Measurements from ENCODE around the gene PCDHGA2. TPM values are rescaled to one million over a fixed set of nuclear protein-coding genes. Genes with fewer than 3 reads are reported as not detected.

Gene PCDHGA2
- total and polyA plus RNA-seq, 12 donors, result 1.6 to 15.3 (median 10.3) TPM

DNA sequence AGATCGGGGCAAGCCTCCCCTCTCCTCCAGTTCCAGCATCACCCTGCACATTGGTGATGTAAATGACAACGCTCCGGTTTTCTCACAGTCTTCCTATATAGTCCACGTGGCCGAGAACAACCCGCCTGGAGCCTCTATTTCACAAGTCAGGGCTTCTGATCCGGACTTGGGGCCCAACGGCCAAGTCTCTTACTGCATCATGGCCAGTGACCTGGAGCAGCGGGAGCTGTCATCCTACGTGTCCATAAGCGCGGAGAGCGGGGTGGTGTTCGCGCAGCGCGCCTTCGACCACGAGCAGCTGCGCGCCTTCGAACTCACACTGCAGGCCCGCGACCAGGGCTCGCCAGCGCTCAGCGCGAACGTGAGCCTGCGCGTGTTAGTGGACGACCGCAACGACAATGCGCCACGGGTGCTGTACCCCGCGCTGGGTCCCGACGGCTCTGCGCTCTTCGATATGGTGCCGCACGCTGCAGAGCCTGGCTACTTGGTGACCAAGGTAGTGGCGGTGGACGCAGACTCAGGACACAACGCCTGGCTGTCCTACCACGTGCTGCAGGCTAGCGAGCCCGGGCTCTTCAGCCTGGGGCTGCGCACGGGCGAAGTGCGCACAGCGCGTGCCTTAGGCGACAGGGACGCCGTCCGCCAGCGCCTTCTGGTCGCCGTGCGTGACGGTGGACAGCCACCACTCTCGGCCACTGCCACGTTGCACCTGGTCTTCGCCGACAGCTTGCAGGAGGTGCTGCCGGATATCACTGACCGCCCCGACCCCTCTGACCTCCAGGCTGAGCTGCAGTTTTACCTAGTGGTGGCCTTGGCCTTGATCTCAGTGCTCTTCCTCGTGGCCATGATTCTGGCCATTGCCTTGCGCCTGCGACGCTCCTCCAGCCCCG is 50.8 kb downstream of the PCDHGA2 start:
- intact Hi-C loops (cut with DNase I), result loop anchor here in 1 of 10 donors (5.0 kb wide), 1 partner anchor 37 kb away; the partner anchor contains the start of gene PCDHGB1
- H3K9me3 ChIP-seq, result peaks cover 0 to 97% (median 65%) of the 10 kb centered on the region in 11 donors

DNA sequence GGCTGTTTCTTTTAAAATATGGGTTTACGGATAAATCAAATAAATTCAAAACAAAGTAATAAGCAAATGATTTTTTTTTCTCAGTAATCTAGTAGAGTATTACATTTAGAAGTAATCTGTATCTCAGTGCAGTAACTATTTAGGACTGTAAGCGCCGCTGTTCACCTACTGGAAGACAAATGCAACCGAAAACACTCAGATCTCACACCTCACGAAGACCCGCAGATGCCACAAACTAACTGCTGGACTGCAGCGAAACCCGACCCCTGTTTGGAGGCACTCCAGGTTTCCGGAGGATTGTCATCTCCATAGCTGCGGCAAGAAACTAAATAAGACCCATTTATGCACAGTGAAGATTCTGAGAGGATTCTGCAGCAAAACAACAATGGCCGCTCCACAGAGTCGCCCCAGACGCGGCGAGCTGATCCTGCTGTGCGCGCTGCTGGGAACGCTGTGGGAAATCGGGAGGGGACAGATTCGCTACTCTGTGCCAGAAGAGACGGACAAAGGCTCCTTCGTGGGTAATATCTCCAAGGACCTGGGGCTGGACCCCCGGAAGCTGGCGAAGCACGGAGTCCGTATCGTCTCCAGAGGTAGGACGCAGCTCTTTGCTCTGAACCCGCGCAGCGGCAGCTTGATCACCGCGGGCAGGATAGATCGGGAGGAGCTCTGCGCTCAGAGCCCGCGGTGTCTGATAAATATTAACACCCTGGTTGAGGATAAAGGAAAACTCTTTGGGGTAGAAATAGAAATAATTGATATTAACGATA is 54.1 kb downstream of the PCDHGA2 start, which contains the start of gene PCDHGA8:
Gene PCDHGA8, plus strand, starts transcription at position 205 of the 770 bp plus-strand sequence. Its CDS starts 181 bp downstream, at position 386.
- Histone ChIP-seq H3K27me3 (peaks cover 0 to 72% (median 0%) of the 10 kb centered on the region in 7 donors), H3K4me3 (no peak within 1 kb of the TSS), H3K4me1 (peaks cover 0 to 8% (median 0%) of the 10 kb centered on the region in 9 donors), H3K36me3 (peaks cover 0 to 28% (median 3%) of the 10 kb centered on the region in 9 donors), H3K27ac (no peak within 1 kb of the TSS), H3K9me3 (peaks cover 0 to 95% (median 58%) of the 10 kb centered on the region in 11 donors)
- no peak for ATAC-seq
- intact Hi-C loops (cut with DNase I), result loop anchor here in 1 of 10 donors (5.0 kb wide), 1 partner anchor 40 kb away; the partner anchor contains the start of gene PCDHGB1
- TF ChIP-seq, protein P1, sequence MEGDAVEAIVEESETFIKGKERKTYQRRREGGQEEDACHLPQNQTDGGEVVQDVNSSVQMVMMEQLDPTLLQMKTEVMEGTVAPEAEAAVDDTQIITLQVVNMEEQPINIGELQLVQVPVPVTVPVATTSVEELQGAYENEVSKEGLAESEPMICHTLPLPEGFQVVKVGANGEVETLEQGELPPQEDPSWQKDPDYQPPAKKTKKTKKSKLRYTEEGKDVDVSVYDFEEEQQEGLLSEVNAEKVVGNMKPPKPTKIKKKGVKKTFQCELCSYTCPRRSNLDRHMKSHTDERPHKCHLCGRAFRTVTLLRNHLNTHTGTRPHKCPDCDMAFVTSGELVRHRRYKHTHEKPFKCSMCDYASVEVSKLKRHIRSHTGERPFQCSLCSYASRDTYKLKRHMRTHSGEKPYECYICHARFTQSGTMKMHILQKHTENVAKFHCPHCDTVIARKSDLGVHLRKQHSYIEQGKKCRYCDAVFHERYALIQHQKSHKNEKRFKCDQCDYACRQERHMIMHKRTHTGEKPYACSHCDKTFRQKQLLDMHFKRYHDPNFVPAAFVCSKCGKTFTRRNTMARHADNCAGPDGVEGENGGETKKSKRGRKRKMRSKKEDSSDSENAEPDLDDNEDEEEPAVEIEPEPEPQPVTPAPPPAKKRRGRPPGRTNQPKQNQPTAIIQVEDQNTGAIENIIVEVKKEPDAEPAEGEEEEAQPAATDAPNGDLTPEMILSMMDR (IDR thresholded peaks at IDR 0.05), result peak in 4 of 9 donors; percentile 21 to 31 (median 27)
- DNase-seq, result no peak
- WGBS, 2 donors, result 37 to 40% methylated on average over 38 of the region's 38 CpGs

More for the DNA sequence above, 50.8 kb downstream of the PCDHGA2 start:
- Histone ChIP-seq H3K4me1 (peaks cover 0 to 14% (median 0%) of the 10 kb centered on the region in 9 donors), H3K27me3 (peaks cover 0 to 56% (median 0%) of the 10 kb centered on the region in 7 donors), H3K36me3 (peaks cover 0 to 28% (median 3%) of the 10 kb centered on the region in 9 donors), H3K27ac (no peak overlapping the region), H3K4me3 (no peak overlapping the region)
- DNase-seq (no peak), ATAC-seq (no peak)
- WGBS, 2 donors, result 40% methylated on average over 77 of the region's 77 CpGs
- TF ChIP-seq, protein P1 (IDR thresholded peaks at IDR 0.05), result no peak

Other genes starting within 250 kb of the PCDHGA2 start
Only the 30 nearest of the 38 such genes appear.
- gene PCDHB9, start 151.6 kb upstream of the PCDHGA2 start, total RNA-seq, result 1 to 10 TPM in 5 of 10 donors, under 1 TPM in 5; 0.34 to 3.4 (median 1.1) TPM
- gene PCDHB9, start 151.6 kb upstream of the PCDHGA2 start, polyA plus RNA-seq, result under 1 TPM; 0.25 to 0.59 TPM
- 1 to 10 TPM in 3 of 10 donors, under 1 TPM in 7; 0.28 to 1.3 (median 0.68) TPM for gene PCDHB10, start 146.4 kb upstream of the PCDHGA2 start, total RNA-seq
- under 1 TPM; 0.42 to 0.59 TPM for gene PCDHB10, start 146.4 kb upstream of the PCDHGA2 start, polyA plus RNA-seq
- gene PCDHB11, start 139.1 kb upstream of the PCDHGA2 start, total RNA-seq, result 1 to 10 TPM in 7 of 10 donors, under 1 TPM in 3; 0.64 to 2.8 (median 1.4) TPM
- under 1 TPM; 0.26 to 0.37 TPM for gene PCDHB11, start 139.1 kb upstream of the PCDHGA2 start, polyA plus RNA-seq
- gene PCDHB12, start 130.0 kb upstream of the PCDHGA2 start, total RNA-seq, result 1 to 10 TPM in 6 of 10 donors, under 1 TPM in 4; 0.79 to 1.7 (median 1.1) TPM
- gene PCDHB12, start 130.0 kb upstream of the PCDHGA2 start, polyA plus RNA-seq, result under 1 TPM; 0.51 to 0.58 TPM
- gene PCDHB13, start 124.8 kb upstream of the PCDHGA2 start, total RNA-seq, result 1 to 10 TPM; 2.7 to 5.4 (median 3.6) TPM
- gene PCDHB13, start 124.8 kb upstream of the PCDHGA2 start, polyA plus RNA-seq, result 1 to 10 TPM; 1.0 to 1.3 TPM
- gene PCDHB14, start 115.4 kb upstream of the PCDHGA2 start, total RNA-seq, result 1 to 10 TPM; 1.4 to 9.0 (median 4.2) TPM
- 1 to 10 TPM; 1.2 to 2.2 TPM for gene PCDHB14, start 115.4 kb upstream of the PCDHGA2 start, polyA plus RNA-seq
- 10 to 100 TPM in 2 of 10 donors, 1 to 10 TPM in 8; 3.3 to 10.5 (median 5.2) TPM for gene PCDHB15, start 93.4 kb upstream of the PCDHGA2 start, total RNA-seq
- 1 to 10 TPM; 2.3 to 3.4 TPM for gene PCDHB15, start 93.4 kb upstream of the PCDHGA2 start, polyA plus RNA-seq
- under 1 TPM in 2 of 10 donors, not detected in 8; 0.28 TPM for gene SLC25A2, start 34.7 kb upstream of the PCDHGA2 start, total RNA-seq
- gene SLC25A2, start 34.7 kb upstream of the PCDHGA2 start, polyA plus RNA-seq, result under 1 TPM in 1 of 2 donors, not detected in 1; 0.22 TPM
- 100 to 1,000 TPM in 8 of 10 donors, 10 to 100 TPM in 2; 93.4 to 111 (median 107) TPM for gene TAF7, start 18.0 kb upstream of the PCDHGA2 start, total RNA-seq
- gene TAF7, start 18.0 kb upstream of the PCDHGA2 start, polyA plus RNA-seq, result 10 to 100 TPM; 33.1 to 89.9 TPM
- gene PCDHGA1, start 8.2 kb upstream of the PCDHGA2 start, total RNA-seq, result 1 to 10 TPM; 2.1 to 5.0 (median 2.8) TPM
- 1 to 10 TPM in 1 of 2 donors, under 1 TPM in 1; 0.57 to 1.5 TPM for gene PCDHGA1, start 8.2 kb upstream of the PCDHGA2 start, polyA plus RNA-seq
- 10 to 100 TPM; 10.0 to 21.0 (median 15.2) TPM for gene PCDHGA3, start 5.1 kb downstream of the PCDHGA2 start, total RNA-seq
- 1 to 10 TPM; 1.3 to 7.5 TPM for gene PCDHGA3, start 5.1 kb downstream of the PCDHGA2 start, polyA plus RNA-seq
- gene PCDHGB1, start 11.3 kb downstream of the PCDHGA2 start, total RNA-seq, result 10 to 100 TPM in 3 of 10 donors, 1 to 10 TPM in 7; 5.2 to 13.2 (median 9.0) TPM
- 1 to 10 TPM in 1 of 2 donors, under 1 TPM in 1; 0.19 to 7.2 TPM for gene PCDHGB1, start 11.3 kb downstream of the PCDHGA2 start, polyA plus RNA-seq
- 10 to 100 TPM in 8 of 10 donors, 1 to 10 TPM in 2; 7.4 to 16.0 (median 10.5) TPM for gene PCDHGA4, start 16.3 kb downstream of the PCDHGA2 start, total RNA-seq
- 1 to 10 TPM in 1 of 2 donors, under 1 TPM in 1; 0.70 to 4.8 TPM for gene PCDHGA4, start 16.3 kb downstream of the PCDHGA2 start, polyA plus RNA-seq
- 10 to 100 TPM in 7 of 10 donors, 1 to 10 TPM in 3; 8.2 to 17.0 (median 11.5) TPM for gene PCDHGB2, start 21.2 kb downstream of the PCDHGA2 start, total RNA-seq
- 1 to 10 TPM in 1 of 2 donors, under 1 TPM in 1; 0.64 to 5.2 TPM for gene PCDHGB2, start 21.2 kb downstream of the PCDHGA2 start, polyA plus RNA-seq
- 1 to 10 TPM; 5.5 to 9.7 (median 7.1) TPM for gene PCDHGA5, start 25.4 kb downstream of the PCDHGA2 start, total RNA-seq
- gene PCDHGA5, start 25.4 kb downstream of the PCDHGA2 start, polyA plus RNA-seq, result 1 to 10 TPM in 1 of 2 donors, under 1 TPM in 1; 0.59 to 5.3 TPM
- 10 to 100 TPM in 3 of 10 donors, 1 to 10 TPM in 7; 7.0 to 14.0 (median 9.3) TPM for gene PCDHGB3, start 31.5 kb downstream of the PCDHGA2 start, total RNA-seq
- gene PCDHGB3, start 31.5 kb downstream of the PCDHGA2 start, polyA plus RNA-seq, result 1 to 10 TPM in 1 of 2 donors, under 1 TPM in 1; 0.39 to 5.1 TPM
- gene PCDHGA6, start 35.1 kb downstream of the PCDHGA2 start, total RNA-seq, result 10 to 100 TPM in 1 of 10 donors, 1 to 10 TPM in 9; 5.4 to 10.6 (median 8.1) TPM
- 1 to 10 TPM; 1.2 to 9.4 TPM for gene PCDHGA6, start 35.1 kb downstream of the PCDHGA2 start, polyA plus RNA-seq
- gene PCDHGA7, start 44.0 kb downstream of the PCDHGA2 start, total RNA-seq, result 10 to 100 TPM in 1 of 10 donors, 1 to 10 TPM in 9; 5.9 to 11.5 (median 8.1) TPM
- gene PCDHGA7, start 44.0 kb downstream of the PCDHGA2 start, polyA plus RNA-seq, result 1 to 10 TPM in 1 of 2 donors, under 1 TPM in 1; 0.54 to 6.4 TPM
- gene PCDHGB4, start 48.9 kb downstream of the PCDHGA2 start, total RNA-seq, result 10 to 100 TPM in 1 of 10 donors, 1 to 10 TPM in 9; 5.1 to 10.9 (median 7.3) TPM
- gene PCDHGB4, start 48.9 kb downstream of the PCDHGA2 start, polyA plus RNA-seq, result 1 to 10 TPM in 1 of 2 donors, under 1 TPM in 1; 0.96 to 3.3 TPM
- gene PCDHGA8, start 53.9 kb downstream of the PCDHGA2 start, total RNA-seq, result 10 to 100 TPM in 1 of 10 donors, 1 to 10 TPM in 9; 7.2 to 11.2 (median 8.7) TPM
- 1 to 10 TPM in 1 of 2 donors, under 1 TPM in 1; 0.28 to 3.7 TPM for gene PCDHGA8, start 53.9 kb downstream of the PCDHGA2 start, polyA plus RNA-seq
- gene PCDHGB5, start 59.2 kb downstream of the PCDHGA2 start, total RNA-seq, result 10 to 100 TPM in 2 of 10 donors, 1 to 10 TPM in 8; 6.6 to 12.1 (median 8.2) TPM
- gene PCDHGB5, start 59.2 kb downstream of the PCDHGA2 start, polyA plus RNA-seq, result 1 to 10 TPM; 1.6 to 3.8 TPM
- 1 to 10 TPM; 4.0 to 8.3 (median 6.0) TPM for gene PCDHGA9, start 64.0 kb downstream of the PCDHGA2 start, total RNA-seq
- gene PCDHGA9, start 64.0 kb downstream of the PCDHGA2 start, polyA plus RNA-seq, result 1 to 10 TPM in 1 of 2 donors, under 1 TPM in 1; 0.55 to 7.1 TPM
- 10 to 100 TPM in 1 of 10 donors, 1 to 10 TPM in 9; 4.6 to 10.2 (median 6.6) TPM for gene PCDHGB6, start 69.3 kb downstream of the PCDHGA2 start, total RNA-seq
- 1 to 10 TPM; 1.1 to 5.8 TPM for gene PCDHGB6, start 69.3 kb downstream of the PCDHGA2 start, polyA plus RNA-seq
- 1 to 10 TPM; 4.3 to 7.8 (median 6.7) TPM for gene PCDHGA10, start 74.2 kb downstream of the PCDHGA2 start, total RNA-seq
- gene PCDHGA10, start 74.2 kb downstream of the PCDHGA2 start, polyA plus RNA-seq, result 1 to 10 TPM in 1 of 2 donors, under 1 TPM in 1; 0.52 to 3.4 TPM
- gene PCDHGB7, start 78.9 kb downstream of the PCDHGA2 start, total RNA-seq, result 10 to 100 TPM in 8 of 10 donors, 1 to 10 TPM in 2; 5.9 to 12.6 (median 10.5) TPM
- gene PCDHGB7, start 78.9 kb downstream of the PCDHGA2 start, polyA plus RNA-seq, result 1 to 10 TPM; 1.9 to 5.6 TPM
- 1 to 10 TPM; 3.3 to 8.5 (median 5.4) TPM for gene PCDHGA11, start 82.3 kb downstream of the PCDHGA2 start, total RNA-seq
- 1 to 10 TPM in 1 of 2 donors, under 1 TPM in 1; 0.74 to 7.2 TPM for gene PCDHGA11, start 82.3 kb downstream of the PCDHGA2 start, polyA plus RNA-seq
- gene PCDHGA12, start 91.7 kb downstream of the PCDHGA2 start, total RNA-seq, result 1 to 10 TPM; 5.4 to 9.2 (median 6.1) TPM
- 1 to 10 TPM; 1.6 to 5.3 TPM for gene PCDHGA12, start 91.7 kb downstream of the PCDHGA2 start, polyA plus RNA-seq
- gene PCDHGC3, start 137.2 kb downstream of the PCDHGA2 start, total RNA-seq, result 10 to 100 TPM; 12.8 to 19.5 (median 15.9) TPM
- gene PCDHGC3, start 137.2 kb downstream of the PCDHGA2 start, polyA plus RNA-seq, result 10 to 100 TPM; 43.4 to 48.6 TPM
- gene PCDHGC4, start 146.3 kb downstream of the PCDHGA2 start, total RNA-seq, result 1 to 10 TPM; 1.7 to 4.3 (median 3.1) TPM
- gene PCDHGC4, start 146.3 kb downstream of the PCDHGA2 start, polyA plus RNA-seq, result 1 to 10 TPM in 1 of 2 donors, under 1 TPM in 1; 0.12 to 5.0 TPM
- gene PCDHGC5, start 150.3 kb downstream of the PCDHGA2 start, total RNA-seq, result 1 to 10 TPM; 2.2 to 4.9 (median 3.3) TPM
- gene PCDHGC5, start 150.3 kb downstream of the PCDHGA2 start, polyA plus RNA-seq, result 10 to 100 TPM in 1 of 2 donors, under 1 TPM in 1; 0.38 to 10.2 TPM

Measured in heart right ventricle (tissue), 16 donors.